Stomach (tissue), 4 donors: Measurements from ENCODE around the gene APBB3.

Source experiments
- CTCF ChIP-seq, 7 experiments: fragments of 450-650 bp in 4 of 7; fragments of 200-600 bp in 3 of 7; sonication (generic) in 3 of 7; IDR thresholded peaks; one replicate each; pipeline ENCODE4 v1.5.1; 2016 to 2019; ENCODE audit warnings: antibody characterized with exemption in 7 of 7, control low read depth in 2 of 7, mild to moderate bottlenecking in 1 of 7
- POLR2A ChIP-seq, 4 donors: fragments of 450-650 bp; IDR thresholded peaks; one replicate each; pipeline ENCODE4 v1.6.1; 2016; ENCODE audit warnings: antibody characterized with exemption in 4 of 4, control low read depth in 2 of 4, mild to moderate bottlenecking in 1 of 4, moderate library complexity in 1 of 4

- TF ChIP-seq CTCF (IDR thresholded peaks at IDR 0.05): no peak
- TF ChIP-seq POLR2A (IDR thresholded peaks at IDR 0.05): no peak
Observed at GRCh38 chr5:140567871-140568270, 3.5 kb upstream of the APBB3 start.
